Measurements from ENCODE around the gene CLSTN2. TPM values are rescaled to one million over a fixed set of nuclear protein-coding genes. Genes with fewer than 3 reads are reported as not detected.

The CLSTN2 gene
- total RNA-seq, 1 donor from 2014 or later, result 1.6 TPM

- no peak for DNase-seq (ENCODE audit: extremely low read depth, low read depth, low spot score)
Observed at GRCh38 chr3:140438736-140439470, 503.9 kb downstream of the CLSTN2 start.

GRCh38 chr3:140439527-140439926 is 504.5 kb downstream of the CLSTN2 start:
- DNase-seq (ENCODE audit: extremely low read depth, low read depth, low spot score), result no peak

- DNase-seq (ENCODE audit: extremely low read depth, low read depth, low spot score), result no peak
Observed at GRCh38 chr3:140440446-140440845, 505.5 kb downstream of the CLSTN2 start.

- DNase-seq (ENCODE audit: extremely low read depth, low read depth, low spot score), result no peak
Observed at GRCh38 chr3:140441006-140441405, 506.0 kb downstream of the CLSTN2 start.

- no peak for DNase-seq (ENCODE audit: extremely low read depth, low read depth, low spot score)
Observed at GRCh38 chr3:140442621-140443020, 507.6 kb downstream of the CLSTN2 start.

- DNase-seq (ENCODE audit: extremely low read depth, low read depth, low spot score), result no peak
Observed at GRCh38 chr3:140443073-140443472, 508.1 kb downstream of the CLSTN2 start.

- no peak for DNase-seq (ENCODE audit: extremely low read depth, low read depth, low spot score)
Observed at GRCh38 chr3:140443806-140444205, 508.8 kb downstream of the CLSTN2 start.

- no peak for DNase-seq (ENCODE audit: extremely low read depth, low read depth, low spot score)
Observed at GRCh38 chr3:140446734-140447133, 511.7 kb downstream of the CLSTN2 start.

GRCh38 chr3:140447136-140447535 is 512.2 kb downstream of the CLSTN2 start:
- DNase-seq (ENCODE audit: extremely low read depth, low read depth, low spot score), result no peak

GRCh38 chr3:140448001-140448400 is 513.0 kb downstream of the CLSTN2 start:
- DNase-seq (ENCODE audit: extremely low read depth, low read depth, low spot score), result no peak

GRCh38 chr3:140449413-140450256 is 514.6 kb downstream of the CLSTN2 start:
- no peak for DNase-seq (ENCODE audit: extremely low read depth, low read depth, low spot score)

GRCh38 chr3:140453750-140454149 is 518.8 kb downstream of the CLSTN2 start:
- no peak for DNase-seq (ENCODE audit: extremely low read depth, low read depth, low spot score)

GRCh38 chr3:140455521-140456214 is 520.7 kb downstream of the CLSTN2 start:
- no peak for DNase-seq (ENCODE audit: extremely low read depth, low read depth, low spot score)

GRCh38 chr3:140456974-140457373 is 522.0 kb downstream of the CLSTN2 start:
- DNase-seq (ENCODE audit: extremely low read depth, low read depth, low spot score), result no peak

- DNase-seq (ENCODE audit: extremely low read depth, low read depth, low spot score), result no peak
Observed at GRCh38 chr3:140459462-140459861, 524.5 kb downstream of the CLSTN2 start.

- DNase-seq (ENCODE audit: extremely low read depth, low read depth, low spot score), result no peak
Observed at GRCh38 chr3:140461250-140461649, 526.3 kb downstream of the CLSTN2 start.

- DNase-seq (ENCODE audit: extremely low read depth, low read depth, low spot score), result no peak
Observed at GRCh38 chr3:140463355-140463754, 528.4 kb downstream of the CLSTN2 start.

GRCh38 chr3:140465988-140466387 is 531.0 kb downstream of the CLSTN2 start:
- no peak for DNase-seq (ENCODE audit: extremely low read depth, low read depth, low spot score)

GRCh38 chr3:140466535-140466934 is 531.5 kb downstream of the CLSTN2 start:
- no peak for DNase-seq (ENCODE audit: extremely low read depth, low read depth, low spot score)

- no peak for DNase-seq (ENCODE audit: extremely low read depth, low read depth, low spot score)
Observed at GRCh38 chr3:140467104-140467577, 532.2 kb downstream of the CLSTN2 start.

- DNase-seq (ENCODE audit: extremely low read depth, low read depth, low spot score), result no peak
Observed at GRCh38 chr3:140467796-140468315, 532.9 kb downstream of the CLSTN2 start.
